ENCODE measurements around the gene HNRNPD. TPM values are rescaled to one million over a fixed set of nuclear protein-coding genes. Genes with fewer than 3 reads are reported as not detected.

Gene HNRNPD
- total RNA-seq, 1 experiment from 2014 or later, result 47.3 TPM

Other genes starting within 250 kb of the HNRNPD start
- gene HNRNPDL, start 56.5 kb upstream of the HNRNPD start, total RNA-seq (2014; rRNA removed; shearing (Covaris generic)), result 224 and 227 TPM in 2 replicates
- 41.4 and 47.8 TPM in 2 replicates for gene ENOPH1, start 56.6 kb upstream of the HNRNPD start, total RNA-seq (2014; rRNA removed; shearing (Covaris generic))
- gene TMEM150C, start 188.0 kb upstream of the HNRNPD start, total RNA-seq (2014; rRNA removed; shearing (Covaris generic)), result 0.12 and 0.49 TPM in 2 replicates